Suprapubic skin (tissue), 3 donors: ENCODE measurements around the gene SPECC1.

Experiments
- CTCF ChIP-seq, 2 donors: fragments of 200-600 bp in 1 of 2; fragments of 450-650 bp in 1 of 2; sonication (generic) in 1 of 2; IDR thresholded peaks; one replicate each; pipeline ENCODE4 v1.5.1; 2016 to 2019; ENCODE audit warnings: antibody characterized with exemption in 2 of 2, mild to moderate bottlenecking in 1 of 2, moderate library complexity in 1 of 2
- EP300 ChIP-seq: sonication (generic); formaldehyde crosslinking; IDR thresholded peaks from one replicate; pipeline ENCODE4 v1.6.1; 2017; ENCODE audit warnings: antibody characterized with exemption
- POLR2A ChIP-seq, 2 donors: fragments of 450-650 bp; IDR thresholded peaks; one replicate each; pipeline ENCODE4 v1.6.1; 2017; ENCODE audit warnings: antibody characterized with exemption in 2 of 2, mild to moderate bottlenecking in 2 of 2, moderate library complexity in 2 of 2

GRCh38 chr17:20008242-20009051, 712 bp upstream of the SPECC1 start:
- TF ChIP-seq EP300 (no peak), CTCF (IDR thresholded peaks at IDR 0.05) (no peak), POLR2A (IDR thresholded peaks at IDR 0.05) (no peak)
